ENCODE measurements around the gene EBF4.

Gene EBF4

DNA sequence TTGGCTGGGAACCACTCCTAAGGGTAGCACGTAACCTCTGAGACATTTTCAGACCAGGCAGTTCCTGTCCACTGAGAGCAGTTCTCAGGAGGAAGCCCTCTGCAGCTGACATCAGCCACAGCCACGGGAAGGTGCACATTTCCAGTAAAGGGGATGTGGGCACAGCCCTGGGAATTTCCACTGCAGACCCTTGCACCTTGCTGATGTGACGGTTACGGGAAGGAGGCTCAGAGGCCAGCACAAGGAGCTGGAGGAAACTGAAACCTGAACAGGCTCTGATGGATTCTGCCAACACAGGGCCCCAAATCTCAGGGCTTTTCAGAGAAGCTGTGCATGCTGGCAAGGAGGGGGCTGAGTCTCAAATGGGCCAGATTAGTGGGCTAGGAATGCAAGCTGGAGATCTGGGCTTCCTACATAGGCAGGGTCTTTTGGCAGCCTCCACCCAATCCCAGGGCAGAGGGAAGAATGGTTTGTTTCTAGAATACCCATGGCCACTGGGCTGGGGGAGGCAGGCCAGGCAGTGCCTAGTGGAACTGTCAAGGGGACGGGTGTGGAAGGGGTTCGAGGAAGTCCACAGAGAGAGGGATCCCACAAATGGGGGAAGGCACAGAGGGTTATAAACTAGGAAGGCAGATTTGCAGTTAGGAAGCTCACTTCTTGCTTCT lies 14.2 kb downstream of the EBF4 start:
- TF ChIP-seq CTCF (conservative IDR thresholded peaks at IDR 0.05; ENCODE audit: low read length) (no peak), EZH2phosphoT487 (IDR thresholded peaks at IDR 0.05; ENCODE audit: borderline replicate concordance) (no peak)
- Histone ChIP-seq H3K4me2 (ENCODE audit: low read depth, low read length, poor library complexity, severe bottlenecking) (no peak overlapping the region), H3K4me3 (ENCODE audit: low read length, poor library complexity, severe bottlenecking) (no peak overlapping the region), H3K27me3 (ENCODE audit: insufficient read depth, low read length, poor library complexity, severe bottlenecking) (no peaks in the 10 kb centered on the region), H4K20me1 (ENCODE audit: insufficient read depth, low read length, poor library complexity, severe bottlenecking) (no peaks in the 10 kb centered on the region), H2AFZ (ENCODE audit: low read length) (no peak overlapping the region), H3K9me2 (replicated peaks; ENCODE audit: low read depth, low read length) (no peaks in the 10 kb centered on the region), H3K9me3 (ENCODE audit: insufficient read depth, low read depth, low read length) (no peaks in the 10 kb centered on the region), H3K79me2 (ENCODE audit: insufficient read depth, low read length) (no peaks in the 10 kb centered on the region), H3F3A (ENCODE audit: low read depth) (no peaks in the 10 kb centered on the region), H3K9ac (ENCODE audit: low read depth, low read length, poor library complexity, severe bottlenecking) (no peak overlapping the region), H3K4me1 (ENCODE audit: insufficient read depth, low read length, poor library complexity, severe bottlenecking) (peaks cover 6% of the 10 kb centered on the region), H3K36me3 (ENCODE audit: insufficient read depth, low read length) (no peaks in the 10 kb centered on the region)

DNA sequence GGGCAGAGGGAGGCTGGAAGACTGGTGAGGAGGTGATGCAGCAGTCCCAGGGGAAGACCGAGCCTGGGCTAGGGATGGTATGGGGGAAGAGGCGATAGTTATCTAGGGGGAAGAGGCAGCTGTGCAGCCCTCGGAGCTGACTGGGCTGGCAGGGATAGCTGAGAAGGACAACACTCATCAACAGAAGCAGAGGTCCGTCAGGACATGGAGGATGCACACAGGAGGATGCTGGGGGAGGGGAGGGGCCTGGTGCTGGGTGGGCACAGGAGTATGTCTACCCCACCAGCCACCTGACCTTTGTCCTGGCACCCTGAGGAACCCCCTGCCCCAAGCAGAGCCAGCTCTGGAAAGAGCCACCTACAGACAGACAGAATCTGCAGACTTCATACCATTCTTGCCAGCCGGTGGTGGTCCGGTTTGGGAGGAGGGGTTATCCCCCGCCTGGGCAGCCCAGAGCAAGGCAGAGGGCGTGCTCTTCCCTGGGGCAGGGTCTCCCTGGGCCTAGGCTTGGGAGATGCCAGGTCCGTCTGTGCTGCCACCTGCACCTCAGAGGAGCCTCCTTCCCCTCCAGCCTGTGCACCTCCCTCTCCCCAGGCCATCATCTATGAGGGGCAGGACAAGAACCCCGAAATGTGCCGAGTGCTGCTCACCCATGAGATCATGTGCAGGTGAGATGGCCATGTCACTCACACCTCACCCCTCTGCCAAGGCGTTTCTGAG lies 14.9 kb downstream of the EBF4 start:
- no peak overlapping the region for H3K4me3 ChIP-seq (ENCODE audit: low read length, poor library complexity, severe bottlenecking)
- H3K9me3 ChIP-seq (ENCODE audit: insufficient read depth, low read depth, low read length): no peaks in the 10 kb centered on the region
- H3K79me2 ChIP-seq (ENCODE audit: insufficient read depth, low read length): no peaks in the 10 kb centered on the region
- H3K36me3 ChIP-seq (ENCODE audit: insufficient read depth, low read length): no peaks in the 10 kb centered on the region
- no peaks in the 10 kb centered on the region for H3F3A ChIP-seq (ENCODE audit: low read depth)
- peaks cover 6% of the 10 kb centered on the region for H3K4me1 ChIP-seq (ENCODE audit: insufficient read depth, low read length, poor library complexity, severe bottlenecking)
- H3K27me3 ChIP-seq (ENCODE audit: insufficient read depth, low read length, poor library complexity, severe bottlenecking): no peaks in the 10 kb centered on the region
- H3K4me2 ChIP-seq (ENCODE audit: low read depth, low read length, poor library complexity, severe bottlenecking): no peak overlapping the region
- H3K9me2 ChIP-seq (replicated peaks; ENCODE audit: low read depth, low read length): no peaks in the 10 kb centered on the region
- no peaks in the 10 kb centered on the region for H4K20me1 ChIP-seq (ENCODE audit: insufficient read depth, low read length, poor library complexity, severe bottlenecking)
- no peak overlapping the region for H2AFZ ChIP-seq (ENCODE audit: low read length)
- no peak overlapping the region for H3K9ac ChIP-seq (ENCODE audit: low read depth, low read length, poor library complexity, severe bottlenecking)
- TF ChIP-seq CTCF (conservative IDR thresholded peaks at IDR 0.05; ENCODE audit: low read length) (no peak), EZH2phosphoT487 (IDR thresholded peaks at IDR 0.05; ENCODE audit: borderline replicate concordance) (no peak)

DNA sequence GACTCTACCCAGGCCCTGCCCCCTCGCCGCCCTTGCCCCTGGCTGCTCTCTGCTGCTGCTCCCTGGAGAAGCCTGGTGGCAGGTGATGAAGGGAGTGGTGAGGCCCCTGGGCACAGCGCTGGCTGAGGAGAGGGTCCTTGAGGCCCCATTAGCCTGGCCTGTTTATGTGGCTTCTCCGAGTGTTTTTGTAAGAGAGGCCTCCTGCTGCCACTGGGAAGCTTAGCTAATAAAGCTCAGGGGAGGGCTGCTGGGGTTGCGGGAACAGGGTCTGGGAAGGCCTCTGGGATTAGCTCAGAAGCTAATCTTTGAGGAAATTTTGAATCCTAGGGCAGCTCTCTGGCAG lies 15.5 kb downstream of the EBF4 start:
- H3F3A ChIP-seq (ENCODE audit: low read depth): no peaks in the 10 kb centered on the region
- H3K27me3 ChIP-seq (ENCODE audit: insufficient read depth, low read length, poor library complexity, severe bottlenecking): no peaks in the 10 kb centered on the region
- H4K20me1 ChIP-seq (ENCODE audit: insufficient read depth, low read length, poor library complexity, severe bottlenecking): no peaks in the 10 kb centered on the region
- no peaks in the 10 kb centered on the region for H3K9me3 ChIP-seq (ENCODE audit: insufficient read depth, low read depth, low read length)
- no peaks in the 10 kb centered on the region for H3K9me2 ChIP-seq (replicated peaks; ENCODE audit: low read depth, low read length)
- H3K4me1 ChIP-seq (ENCODE audit: insufficient read depth, low read length, poor library complexity, severe bottlenecking): peaks cover 6% of the 10 kb centered on the region
- H3K4me2 ChIP-seq (ENCODE audit: low read depth, low read length, poor library complexity, severe bottlenecking): no peak overlapping the region
- H3K79me2 ChIP-seq (ENCODE audit: insufficient read depth, low read length): no peaks in the 10 kb centered on the region
- H2AFZ ChIP-seq (ENCODE audit: low read length): no peak overlapping the region
- TF ChIP-seq EZH2phosphoT487 (IDR thresholded peaks at IDR 0.05; ENCODE audit: borderline replicate concordance): no peak
- TF ChIP-seq CTCF (conservative IDR thresholded peaks at IDR 0.05; ENCODE audit: low read length): no peak
- H3K4me3 ChIP-seq (ENCODE audit: low read length, poor library complexity, severe bottlenecking): no peak overlapping the region
- no peaks in the 10 kb centered on the region for H3K36me3 ChIP-seq (ENCODE audit: insufficient read depth, low read length)
- H3K9ac ChIP-seq (ENCODE audit: low read depth, low read length, poor library complexity, severe bottlenecking): no peak overlapping the region

Data from Loucy (cell line).